Kidney capillary endothelial cell (primary cell): ENCODE data around the gene SPINK1.
"Not testable (repeated sequence)": the region's sequence is repeated elsewhere in the genome, so short reads cannot be mapped to it uniquely, and the experiment has no call there.

Experiments
- DNase-seq: peaks from one replicate; pipeline ENCODE4 v3.0.0-alpha.2; 2018; ENCODE audit warnings: low spot score

The SPINK1 gene

GRCh38 chr5:147854894-147855773, 23.7 kb upstream of the SPINK1 start:
- DNase-seq = no peak

GRCh38 chr5:147854331-147854730, 22.9 kb upstream of the SPINK1 start:
- DNase-seq = no peak

- DNase-seq = peak; percentile 35
Observed at GRCh38 chr5:147853372-147853987, 22.0 kb upstream of the SPINK1 start.

GRCh38 chr5:147852365-147852764, 20.9 kb upstream of the SPINK1 start:
- no peak for DNase-seq

GRCh38 chr5:147851578-147851977, 20.1 kb upstream of the SPINK1 start:
- no peak for DNase-seq

GRCh38 chr5:147849226-147849625, 17.8 kb upstream of the SPINK1 start:
- no peak for DNase-seq

- DNase-seq = no peak
Observed at GRCh38 chr5:147845618-147846017, 14.1 kb upstream of the SPINK1 start.

GRCh38 chr5:147844846-147845245, 13.4 kb upstream of the SPINK1 start:
- no peak for DNase-seq

- no peak for DNase-seq
Observed at GRCh38 chr5:147842869-147843268, 11.4 kb upstream of the SPINK1 start.

GRCh38 chr5:147836439-147836838, 5.0 kb upstream of the SPINK1 start:
- DNase-seq = no peak

GRCh38 chr5:147835386-147835798, 3.9 kb upstream of the SPINK1 start:
- no peak for DNase-seq

- DNase-seq = no peak
Observed at GRCh38 chr5:147832541-147832940, 1.1 kb upstream of the SPINK1 start.

- DNase-seq = no peak
Observed at GRCh38 chr5:147830035-147830434, 1.4 kb downstream of the SPINK1 start.

GRCh38 chr5:147827017-147827416, 4.5 kb downstream of the SPINK1 start:
- DNase-seq = not testable (repeated sequence)

GRCh38 chr5:147826361-147826760, 5.1 kb downstream of the SPINK1 start:
- DNase-seq = no peak

GRCh38 chr5:147822686-147823491, 8.6 kb downstream of the SPINK1 start:
- peak; percentile 57 for DNase-seq

GRCh38 chr5:147822222-147822621, 9.2 kb downstream of the SPINK1 start:
- DNase-seq = not testable (repeated sequence)

- no peak for DNase-seq
Observed at GRCh38 chr5:147821766-147822165, 9.7 kb downstream of the SPINK1 start.

- DNase-seq = no peak
Observed at GRCh38 chr5:147819261-147819770, 12.2 kb downstream of the SPINK1 start.

- no peak for DNase-seq
Observed at GRCh38 chr5:147818290-147818689, 13.2 kb downstream of the SPINK1 start.

GRCh38 chr5:147813696-147814095, 17.8 kb downstream of the SPINK1 start:
- DNase-seq = no peak
